Measurements from ENCODE around the gene CDKN2C.
"Not testable (repeated sequence)": the region's sequence is repeated elsewhere in the genome, so short reads cannot be mapped to it uniquely, and the experiment has no call there.

Gene CDKN2C

GRCh38 chr1:50969611-50970508, at the start of gene CDKN2C:
CDKN2C (plus strand) TSS chr1:50970245; CDS start chr1:50970369, 124 bp downstream.
- DNase-seq = peak; percentile 84

GRCh38 chr1:50920409-50920808, 49.6 kb upstream of the CDKN2C start:
- no peak for DNase-seq

DNA sequence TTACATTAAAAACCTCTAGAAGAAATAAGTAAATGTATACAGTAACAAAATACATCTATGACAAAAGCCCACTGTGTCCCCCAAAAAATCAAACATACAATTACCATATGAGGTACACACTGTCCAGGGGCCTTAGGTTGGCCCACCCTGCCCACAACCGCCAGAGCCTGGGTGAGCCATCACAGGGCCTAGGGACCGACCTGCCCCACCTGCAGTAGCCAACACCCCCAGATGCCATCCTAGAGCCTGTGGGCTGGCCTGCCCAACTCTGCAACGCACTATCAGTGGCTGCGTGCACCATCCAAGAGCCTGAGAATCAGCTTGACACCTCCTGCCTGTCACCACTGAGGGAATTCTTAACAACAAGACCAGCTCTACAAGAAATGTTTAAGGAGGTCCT, 49.0 kb upstream of the CDKN2C start:
- no peak for DNase-seq

DNA sequence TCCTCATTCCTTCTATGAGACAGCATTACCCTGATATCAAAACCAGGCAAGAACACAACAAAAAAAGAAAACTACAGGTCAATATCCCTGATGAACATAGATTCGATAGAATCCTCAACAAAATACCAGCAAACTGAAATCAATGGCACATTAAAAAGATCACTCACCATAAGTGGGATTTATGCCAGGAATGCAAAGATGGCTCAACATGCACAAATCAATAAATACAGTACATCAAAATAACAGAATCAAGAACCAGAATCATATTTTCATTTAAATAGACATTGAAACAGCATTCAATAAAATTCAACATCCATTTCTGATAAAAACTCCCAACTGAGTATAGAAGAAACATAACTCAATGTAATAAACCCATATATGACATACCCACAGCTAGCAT, 46.5 kb upstream of the CDKN2C start:
- no peak for DNase-seq

DNA sequence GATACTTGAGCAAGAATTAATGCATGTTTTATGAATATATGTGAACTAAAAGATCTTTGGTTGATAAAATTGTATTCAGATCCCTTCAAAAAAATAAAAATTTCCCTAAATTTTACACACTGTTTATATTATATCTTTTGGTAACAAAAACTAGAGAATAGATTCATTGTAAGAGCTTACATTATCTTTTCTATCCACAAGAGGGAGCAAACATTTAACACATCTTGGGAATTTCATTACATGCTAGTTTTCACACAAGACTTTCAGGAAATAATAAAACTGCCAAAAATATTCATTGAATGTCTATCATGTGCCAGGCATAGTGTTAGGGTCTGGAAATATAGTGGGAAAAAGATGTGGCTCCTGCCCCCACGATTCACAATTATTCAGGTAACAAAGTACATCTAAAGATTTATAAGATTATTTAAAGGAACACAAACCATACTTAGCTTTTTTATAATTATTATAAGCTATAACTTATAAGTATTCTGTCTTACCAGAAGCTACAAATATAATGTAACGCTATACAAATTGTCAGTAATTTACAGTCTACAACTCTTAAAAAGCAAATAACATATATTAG, 40.6 kb upstream of the CDKN2C start:
- DNase-seq = peak; percentile 16

- no peak for DNase-seq
These were observed 39.9 kb upstream of the CDKN2C start for GRCh38 chr1:50930193-50930592.

DNA sequence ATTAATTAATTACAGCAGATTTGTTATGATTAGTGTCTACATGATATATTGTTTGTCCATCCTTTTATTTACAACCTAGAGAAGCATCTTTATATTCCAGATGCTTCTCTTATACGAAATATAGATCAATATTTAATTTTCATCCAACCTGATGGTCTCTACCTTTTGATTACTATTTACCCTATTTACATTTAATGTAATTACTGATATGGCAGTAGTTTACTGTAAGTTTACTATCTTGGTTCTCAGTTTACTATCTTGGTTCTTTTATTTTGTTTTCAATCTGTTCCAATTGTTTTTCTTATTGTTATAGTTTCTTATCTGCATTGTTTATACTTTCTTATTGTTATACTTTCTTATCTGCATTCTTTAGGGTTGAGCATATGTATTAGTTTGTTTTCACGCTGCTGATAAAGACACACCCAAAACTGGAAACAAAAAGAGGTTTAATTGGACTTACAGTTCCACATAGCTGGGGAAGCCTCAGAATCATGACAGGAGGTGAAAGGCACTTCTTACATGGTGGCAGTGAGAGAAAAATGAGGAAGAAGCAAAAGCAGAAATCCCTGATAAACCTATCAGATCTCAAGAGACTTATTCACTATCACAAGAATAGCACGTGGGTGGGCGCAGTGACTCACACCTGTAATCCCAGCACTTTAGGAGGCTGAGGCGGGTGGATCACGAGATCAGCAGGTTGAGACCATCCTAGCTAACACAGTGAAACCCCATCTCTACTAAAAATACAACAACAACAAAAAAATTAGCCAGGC, 38.9 kb upstream of the CDKN2C start:
- no peak for DNase-seq

- not testable (repeated sequence) for DNase-seq
These were observed 38.0 kb upstream of the CDKN2C start for GRCh38 chr1:50932043-50932442.

DNA sequence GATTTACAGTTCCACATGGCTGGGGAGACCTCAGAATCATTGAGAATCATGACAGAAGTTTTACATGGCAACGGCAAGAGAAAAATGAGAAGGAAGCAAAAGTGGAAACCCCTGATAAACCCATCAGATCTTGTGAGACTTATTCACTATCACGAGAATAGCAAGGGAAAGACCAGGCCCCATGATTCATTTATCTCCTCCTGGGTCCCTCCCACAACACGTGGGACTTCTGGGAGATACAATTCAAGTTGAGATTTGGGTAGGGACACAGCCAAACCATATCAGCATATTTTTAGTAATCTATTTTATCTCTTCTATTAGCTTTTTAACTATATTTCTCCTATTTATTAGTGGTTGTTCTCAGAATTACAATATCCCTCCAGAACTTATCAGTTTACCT, 36.3 kb upstream of the CDKN2C start:
- DNase-seq = not testable (repeated sequence)

- no peak for DNase-seq
These were observed 35.2 kb upstream of the CDKN2C start for GRCh38 chr1:50934838-50935237.

- not testable (repeated sequence) for DNase-seq
These were observed 34.8 kb upstream of the CDKN2C start for GRCh38 chr1:50935276-50935675.

DNA sequence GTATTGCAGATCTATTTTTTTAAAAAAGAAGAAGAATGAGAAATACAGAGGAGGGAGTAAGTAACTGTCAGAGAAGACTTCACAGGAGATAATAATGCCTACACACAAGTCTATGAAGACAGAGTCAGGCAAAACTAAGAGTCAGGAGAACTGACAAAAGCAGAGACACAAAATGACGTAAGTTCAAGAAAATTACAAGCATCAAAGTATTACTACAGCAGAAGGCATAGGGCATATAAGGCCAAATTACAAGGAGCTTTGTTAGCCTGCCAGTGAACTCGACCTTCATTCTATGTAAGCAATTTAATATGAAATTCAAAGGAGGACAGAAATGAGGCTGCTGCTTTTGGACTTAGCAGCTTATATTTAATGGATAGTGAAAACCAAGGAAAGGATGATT, 33.7 kb upstream of the CDKN2C start:
- no peak for DNase-seq

DNA sequence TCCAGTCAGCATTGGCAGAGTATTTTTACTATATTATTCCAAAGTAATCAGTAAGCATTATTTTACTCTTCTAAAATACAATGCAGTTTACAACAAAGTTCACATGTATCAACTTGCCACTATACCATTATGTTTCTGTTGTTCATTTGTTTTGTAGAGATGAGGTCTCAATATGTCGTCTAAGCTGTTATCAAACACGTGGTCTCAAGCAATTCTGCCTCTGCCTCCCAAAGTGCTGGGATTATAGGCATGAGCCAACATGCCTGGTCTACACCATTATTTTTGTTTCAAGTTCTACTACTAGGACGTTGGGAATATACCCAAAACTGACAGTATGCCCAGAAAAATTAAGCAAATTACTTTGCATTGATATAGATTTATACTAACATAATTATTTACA, 29.8 kb upstream of the CDKN2C start:
- DNase-seq = no peak

- no peak for DNase-seq
These were observed 27.7 kb upstream of the CDKN2C start for GRCh38 chr1:50942334-50942733.

- DNase-seq = no peak
These were observed 20.6 kb upstream of the CDKN2C start for GRCh38 chr1:50949286-50949982.

DNA sequence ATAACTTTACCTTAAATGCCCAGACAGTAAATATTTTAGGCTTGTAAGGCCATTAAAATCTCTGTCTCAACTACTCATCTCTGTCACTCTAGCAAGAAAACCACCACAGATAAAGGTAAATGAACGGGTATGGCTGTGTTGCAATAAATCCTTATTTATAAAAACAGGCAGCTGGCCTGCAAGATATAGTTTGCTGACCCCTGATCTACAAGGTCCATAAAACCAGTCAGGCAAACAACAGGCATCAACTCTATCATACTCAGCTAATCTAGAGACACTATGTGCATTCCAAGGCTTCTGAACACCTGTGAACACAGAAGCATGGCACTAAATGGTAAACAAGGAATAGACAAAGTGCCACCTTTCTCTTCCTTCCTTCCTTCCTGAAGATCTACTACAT, 19.6 kb upstream of the CDKN2C start:
- DNase-seq = no peak

GRCh38 chr1:50952566-50952965, 17.5 kb upstream of the CDKN2C start:
- not testable (repeated sequence) for DNase-seq

GRCh38 chr1:50955116-50955515, 14.9 kb upstream of the CDKN2C start:
- DNase-seq = no peak

GRCh38 chr1:50959303-50959912, 10.6 kb upstream of the CDKN2C start:
- DNase-seq = peak; percentile 63

DNA sequence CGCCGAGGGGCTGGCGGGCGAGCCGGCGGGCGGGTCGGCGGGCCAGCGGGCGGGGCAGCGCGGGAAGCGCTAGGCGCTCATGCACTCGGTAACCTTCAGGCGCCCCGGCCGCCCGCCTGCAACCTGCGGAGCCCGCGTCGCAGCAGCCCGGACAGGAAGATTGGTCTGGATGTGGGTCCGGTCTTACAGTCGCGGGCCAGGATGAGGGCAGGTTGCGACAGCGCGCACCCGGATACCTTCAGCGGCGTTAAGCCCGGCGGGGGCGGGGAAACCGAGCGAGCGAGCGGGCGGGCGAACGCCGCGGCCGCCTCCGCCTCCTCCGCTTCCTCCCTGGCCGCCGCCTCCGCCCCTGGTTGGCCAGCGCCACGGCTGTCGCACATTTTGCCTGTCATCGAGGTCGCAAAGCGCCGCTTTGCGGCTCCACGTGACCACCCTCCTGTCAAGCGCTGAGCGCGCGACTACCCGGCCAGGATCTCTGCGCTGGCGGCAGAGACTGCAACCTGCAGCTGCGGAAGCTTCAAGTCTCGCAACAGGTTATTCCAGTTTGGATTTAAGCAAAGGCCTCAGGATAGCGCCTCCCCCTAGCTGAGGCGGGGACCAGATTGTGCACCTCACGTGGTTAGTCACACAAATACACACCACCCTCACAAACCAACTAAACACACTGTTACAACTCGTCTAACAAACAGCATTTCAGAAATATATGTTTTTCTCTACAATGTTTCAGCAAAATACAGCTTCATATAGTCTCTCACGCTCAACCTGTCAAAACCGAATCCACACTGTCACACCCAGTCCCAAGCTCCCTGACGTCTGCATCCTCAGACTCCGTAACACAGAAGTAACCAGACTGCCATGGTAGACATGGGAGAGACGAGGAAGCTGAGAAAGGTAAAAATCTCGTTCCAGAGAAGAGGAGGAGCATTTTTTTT, 9.9 kb upstream of the CDKN2C start, which contains the start of gene FAF1:
Gene FAF1, minus strand, starts transcription at position 355 of the 932 bp plus-strand sequence. CDS start 456 bp downstream, outside the sequence.
- peak; percentile 99 for DNase-seq

GRCh38 chr1:50964863-50965262, 5.2 kb upstream of the CDKN2C start:
- DNase-seq = no peak
